HCT116 (cell line): ENCODE data around the gene IMPA2. TPM values are rescaled to one million over a fixed set of nuclear protein-coding genes. Genes with fewer than 3 reads are reported as not detected.

ENCODE experiments used
- ATAC-seq: fragments of 200-7000 bp; cut with Tn5 transposase; 2 replicates; pipeline ENCODE4 v1.9.1; 2020; ENCODE audit warnings: mild to moderate bottlenecking, moderate library complexity
- BruUV-seq: library from RNA; stranded (reverse); fragments of 400-500 nt; replicated peaks from 2 replicates; lab custom pipeline; 2021; lab: Mats Ljungman, UMichigan
- CTCF ChIA-PET: fragments of 300-600 bp; sonication (Branson Sonifier 250); formaldehyde crosslinking; loops from one replicate; lab custom pipeline; 2021; ENCODE audit warnings: antibody characterized with exemption; lab: Charles Lee
- POLR2A ChIA-PET: fragments of 300-600, 350-600 bp; sonication (Branson Sonifier 250); formaldehyde crosslinking; loops from one replicate; lab custom pipeline; 2021; ENCODE audit warnings: antibody characterized with exemption; lab: Charles Lee
- RAD21 ChIA-PET, 2 experiments: fragments of 300-600 bp; sonication (Branson Sonifier 250); formaldehyde crosslinking; loops; one replicate each; lab custom pipeline; 2023; ENCODE audit warnings: low total read pairs in 2 of 2; ENCODE audit not compliant: uncharacterized antibody in 2 of 2, unreplicated experiment in 2 of 2, low non-redundant PET in 1 of 2; lab: Charles Lee
- DNase-seq: peaks from one replicate; pipeline ENCODE4 v3.0.0-alpha.2; 2010; ENCODE audit warnings: low read depth, low spot score
- H2AFZ ChIP-seq: fragments of 200-600 bp; shearing (Covaris generic), sonication (generic); 2 replicates; pipeline ENCODE4 v1.6.1; 2017; ENCODE audit warnings: low read depth, mixed run types, mixed read lengths, antibody characterized with exemption, low read length; ENCODE audit not compliant: poor library complexity, severe bottlenecking
- H3K27ac ChIP-seq: 2 replicates; pipeline ENCODE4 v1.5.1; 2012; ENCODE audit warnings: low read depth, low read length
- H3K27me3 ChIP-seq: fragments of 200-600 bp; sonication (generic); 2 replicates; pipeline ENCODE4 v1.6.1; 2016; ENCODE audit warnings: mixed run types, low read length, mixed read lengths; ENCODE audit not compliant: insufficient read depth
- H3K36me3 ChIP-seq, 2 experiments: fragments of 200-500 bp in 1 of 2; fragments of 200-600 bp in 1 of 2; sonication (Bioruptor generic) in 1 of 2; sonication (generic) in 1 of 2; 2 replicates each; pipeline versions ENCODE4 v1.5.1 to v1.6.1; 2014 to 2016; ENCODE audit warnings: low read length in 2 of 2, inconsistent platforms in 1 of 2, mixed read lengths in 1 of 2, mixed run types in 1 of 2; ENCODE audit not compliant: insufficient read depth in 2 of 2, control insufficient read depth in 1 of 2
- H3K4me1 ChIP-seq, 2 experiments: fragments of 200-600 bp in 1 of 2; sonication (generic) in 1 of 2; 2 replicates each; pipeline versions ENCODE4 v1.5.1 to v1.6.1; 2012 to 2017; ENCODE audit warnings: low read length in 2 of 2, inconsistent platforms in 1 of 2, mild to moderate bottlenecking in 1 of 2, mixed read lengths in 1 of 2, mixed run types in 1 of 2, moderate library complexity in 1 of 2; ENCODE audit not compliant: insufficient read depth in 2 of 2, control insufficient read depth in 1 of 2
- H3K4me2 ChIP-seq: fragments of 200-600 bp; sonication (generic); 2 replicates; pipeline ENCODE4 v1.6.1; 2017; ENCODE audit warnings: mixed run types, low read length, mixed read lengths
- H3K4me3 ChIP-seq, 2 experiments: fragments of 200-600 bp in 1 of 2; sonication (generic) in 1 of 2; replicated peaks in 1 of 2; 2 replicates each; pipeline ENCODE4 v1.5.1; 2011 to 2016; ENCODE audit warnings: low read length in 2 of 2, control low read depth in 1 of 2, low read depth in 1 of 2, mild to moderate bottlenecking in 1 of 2, mixed read lengths in 1 of 2, mixed run types in 1 of 2
- H3K79me2 ChIP-seq: fragments of 200-600 bp; sonication (generic); 2 replicates; pipeline ENCODE4 v1.6.1; 2017; ENCODE audit warnings: mild to moderate bottlenecking, mixed run types, low read length, moderate library complexity, mixed read lengths; ENCODE audit not compliant: insufficient read depth
- H3K9ac ChIP-seq: fragments of 200-600 bp; sonication (generic); 2 replicates; pipeline ENCODE4 v1.6.1; 2016; ENCODE audit warnings: low read length, mixed read lengths
- H3K9me2 ChIP-seq: fragments of 200-600 bp; sonication (generic), shearing (Covaris generic); 2 replicates; pipeline ENCODE4 v1.6.1; 2017; ENCODE audit warnings: mixed run types, mild to moderate bottlenecking, moderate library complexity; ENCODE audit not compliant: insufficient read depth
- H3K9me3 ChIP-seq, 2 experiments: fragments of 200-500 bp in 1 of 2; fragments of 200-600 bp in 1 of 2; sonication (Bioruptor generic) in 1 of 2; sonication (generic) in 1 of 2; 2 replicates each; pipeline ENCODE4 v1.6.1; 2014 to 2017; ENCODE audit warnings: low read length in 2 of 2, mixed read lengths in 2 of 2, inconsistent platforms in 1 of 2, low read depth in 1 of 2, mild to moderate bottlenecking in 1 of 2, mixed run types in 1 of 2, moderate library complexity in 1 of 2; ENCODE audit not compliant: control insufficient read depth in 1 of 2, insufficient read depth in 1 of 2
- H4K20me1 ChIP-seq: fragments of 200-600 bp; sonication (generic), shearing (Covaris generic); 2 replicates; pipeline ENCODE4 v1.6.1; 2017; ENCODE audit warnings: mixed run types, mild to moderate bottlenecking, moderate library complexity; ENCODE audit not compliant: insufficient read depth
- ATF3 ChIP-seq: IDR thresholded peaks from 2 replicates; pipeline ENCODE4 v1.6.1; 2012
- CBX3 ChIP-seq: IDR thresholded peaks from 2 replicates; pipeline ENCODE4 v1.6.1; 2012; ENCODE audit warnings: low read depth
- EGR1 ChIP-seq: IDR thresholded peaks from 2 replicates; pipeline ENCODE4 v1.6.1; 2012; ENCODE audit warnings: low read depth
- ELF1 ChIP-seq: IDR thresholded peaks from 2 replicates; pipeline ENCODE4 v1.6.1; 2012; ENCODE audit warnings: low read depth, borderline replicate concordance
- EZH2phosphoT487 ChIP-seq: fragments of 200-600 bp; IDR thresholded peaks from 2 replicates; pipeline ENCODE4 v1.6.1; 2018; ENCODE audit warnings: antibody characterized with exemption, borderline replicate concordance
- FOSL1 ChIP-seq: IDR thresholded peaks from 2 replicates; pipeline ENCODE4 v1.6.1; 2012; ENCODE audit warnings: low read depth
- JUND ChIP-seq: IDR thresholded peaks from 2 replicates; pipeline ENCODE4 v1.6.1; 2012
- MAX ChIP-seq: IDR thresholded peaks from 2 replicates; pipeline ENCODE4 v1.6.1; 2012
- POLR2A ChIP-seq: IDR thresholded peaks from 2 replicates; pipeline ENCODE4 v1.7.0; 2011; ENCODE audit warnings: borderline replicate concordance; ENCODE audit not compliant: insufficient read depth, insufficient read length; ENCODE audit errors: extremely low read depth
- POLR2AphosphoS5 ChIP-seq: IDR thresholded peaks from 2 replicates; pipeline ENCODE4 v1.6.1; 2011; ENCODE audit warnings: mild to moderate bottlenecking, low read depth, low read length, moderate library complexity
- RAD21 ChIP-seq: IDR thresholded peaks from 2 replicates; pipeline ENCODE4 v1.6.1; 2012; ENCODE audit warnings: low read depth, mild to moderate bottlenecking
- REST ChIP-seq: IDR thresholded peaks from 2 replicates; pipeline ENCODE4 v1.6.1; 2012; ENCODE audit warnings: low read depth
- SP1 ChIP-seq: IDR thresholded peaks from 2 replicates; pipeline ENCODE4 v1.6.1; 2012; ENCODE audit warnings: low read depth
- SRF ChIP-seq: IDR thresholded peaks from 2 replicates; pipeline ENCODE4 v1.6.1; 2012; ENCODE audit warnings: low read depth
- YY1 ChIP-seq: IDR thresholded peaks from 2 replicates; pipeline ENCODE4 v1.6.1; 2011; ENCODE audit warnings: low read length, low read depth, moderate library complexity, mild to moderate bottlenecking; ENCODE audit not compliant: insufficient replicate concordance; ENCODE audit errors: extremely low read depth
- ZNF274 ChIP-seq: fragments of 200-500 bp; sonication (Bioruptor generic); IDR thresholded peaks from 2 replicates; pipeline ENCODE4 v1.6.1; 2014; ENCODE audit warnings: mild to moderate bottlenecking, low read depth, low read length, inconsistent platforms
- intact Hi-C: fragments of 100-400 bp; cut with micrococcal nuclease; formaldehyde crosslinking; loops from 2 replicates; pipeline ENCODE4 v1.10.0; 2022
- total RNA-seq: library from RNA; stranded (reverse); gene quantifications from one replicate; pipeline ENCODE4 v1.2.1, GENCODE V29; 2021; ENCODE audit not compliant: unreplicated experiment

IMPA2 gene
- total RNA-seq, 1 experiment from 2014 or later = 32.5 TPM

GRCh38 chr18:12015416-12016062 is 34.2 kb downstream of the IMPA2 start (continued):
- TF ChIP-seq REST = no peak

GRCh38 chr18:12017081-12017480 is 35.8 kb downstream of the IMPA2 start:
- BruUV-seq = no TSS peak
- Histone ChIP-seq H3K9ac (no peak overlapping the region), H3K27me3 (no peaks in the 10 kb centered on the region), H3K27ac (no peak overlapping the region), H3K79me2 (no peaks in the 10 kb centered on the region), H4K20me1 (no peaks in the 10 kb centered on the region), H3K9me3 (no peaks in the 10 kb centered on the region), H3K9me2 (no peaks in the 10 kb centered on the region), H3K4me3 (no peak overlapping the region), H3K4me1 (no peaks in the 10 kb centered on the region), H3K36me3 (no peaks in the 10 kb centered on the region; a peak in 1 of 4 replicates), H2AFZ (no peak overlapping the region), H3K4me2 (no peak overlapping the region)
- DNase-seq = no peak
- CTCF ChIA-PET = no interaction called here
- ATAC-seq = no peak
- intact Hi-C loops = no loop called here
- TF ChIP-seq POLR2A = no peak
- TF ChIP-seq MAX = no peak
- TF ChIP-seq POLR2AphosphoS5 = no peak
- no peak for TF ChIP-seq ATF3
- no peak for TF ChIP-seq ZNF274
- TF ChIP-seq EGR1 = no peak
- no peak for TF ChIP-seq ELF1
- no peak for TF ChIP-seq FOSL1
- TF ChIP-seq YY1 = no peak
- no peak for TF ChIP-seq JUND
- TF ChIP-seq REST = no peak
- no peak for TF ChIP-seq SRF
- no peak for TF ChIP-seq EZH2phosphoT487
- TF ChIP-seq CBX3 = no peak
- no peak for TF ChIP-seq SP1
- TF ChIP-seq RAD21 = no peak
- RAD21 ChIA-PET = no interaction called here
- POLR2A ChIA-PET = no interaction called here
